HG02938 (cell line): Measurements from ENCODE around the gene EMP1.

ENCODE experiments used
- ATAC-seq: cut with Tn5 transposase; IDR thresholded peaks from one replicate; pipeline ENCODE4 v1.9.1; 2021; ENCODE audit warnings: mild to moderate bottlenecking, moderate library complexity; ENCODE audit not compliant: unreplicated experiment

The EMP1 gene

GRCh38 chr12:13196130-13196921, at the start of gene EMP1:
Gene EMP1 (plus strand): TSS chr12:13196726. CDS start chr12:13211511, 14,785 bp downstream.
- peak; percentile 87 for ATAC-seq

GRCh38 chr12:13147688-13148484, 48.6 kb upstream of the EMP1 start:
- no peak for ATAC-seq

- no peak for ATAC-seq
Measured at GRCh38 chr12:13148485-13148847, 48.1 kb upstream of the EMP1 start.

GRCh38 chr12:13149411-13149810, 47.1 kb upstream of the EMP1 start:
- no peak for ATAC-seq

- no peak for ATAC-seq
Measured at GRCh38 chr12:13152281-13152680, 44.2 kb upstream of the EMP1 start.

- no peak for ATAC-seq
Measured at GRCh38 chr12:13152756-13153155, 43.8 kb upstream of the EMP1 start.

GRCh38 chr12:13153180-13153579, 43.3 kb upstream of the EMP1 start:
- ATAC-seq: no peak

- no peak for ATAC-seq
Measured at GRCh38 chr12:13154027-13154538, 42.4 kb upstream of the EMP1 start.

- ATAC-seq: no peak
Measured at GRCh38 chr12:13154831-13155230, 41.7 kb upstream of the EMP1 start.

- ATAC-seq: no peak
Measured at GRCh38 chr12:13156277-13156676, 40.2 kb upstream of the EMP1 start.

GRCh38 chr12:13161172-13161571, 35.4 kb upstream of the EMP1 start:
- no peak for ATAC-seq

GRCh38 chr12:13162904-13163303, 33.6 kb upstream of the EMP1 start:
- no peak for ATAC-seq

- ATAC-seq: no peak
Measured at GRCh38 chr12:13163868-13164635, 32.5 kb upstream of the EMP1 start.

- ATAC-seq: no peak
Measured at GRCh38 chr12:13164921-13165616, 31.5 kb upstream of the EMP1 start.

GRCh38 chr12:13165617-13166041, 30.9 kb upstream of the EMP1 start:
- peak; percentile 55 for ATAC-seq

GRCh38 chr12:13167226-13167625, 29.3 kb upstream of the EMP1 start:
- ATAC-seq: no peak

GRCh38 chr12:13167906-13168305, 28.6 kb upstream of the EMP1 start:
- ATAC-seq: no peak

GRCh38 chr12:13169272-13169671, 27.3 kb upstream of the EMP1 start:
- ATAC-seq: no peak

GRCh38 chr12:13170892-13171490, 25.5 kb upstream of the EMP1 start:
- no peak for ATAC-seq
